ENCODE data around the gene ZNF431.
"Not testable (repeated sequence)": the region's sequence is repeated elsewhere in the genome, so short reads cannot be mapped to it uniquely, and the experiment has no call there.

The ZNF431 gene

DNA sequence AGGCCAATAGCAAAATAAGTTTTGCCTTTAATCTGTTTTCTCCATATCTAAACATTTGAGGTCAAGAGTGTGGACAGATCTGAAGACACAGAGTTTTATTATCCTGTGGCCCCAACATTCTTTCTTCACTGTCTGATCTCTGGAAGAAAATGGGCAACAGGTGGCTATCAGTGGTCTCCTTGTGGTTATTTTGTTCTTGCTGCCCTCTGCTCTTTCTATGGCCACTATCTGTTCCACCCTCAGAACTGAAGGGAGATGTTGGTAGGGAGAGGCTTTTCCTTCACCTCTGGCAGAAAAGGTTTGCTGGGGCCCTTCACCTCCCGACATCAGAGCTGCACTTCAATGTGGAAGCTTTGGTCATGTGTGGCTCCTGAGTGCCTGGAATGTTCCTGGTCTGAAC lies 834 bp upstream of the ZNF431 start:
- intact Hi-C loops (cut with DNase I); DNase-seq: not testable (repeated sequence)

DNA sequence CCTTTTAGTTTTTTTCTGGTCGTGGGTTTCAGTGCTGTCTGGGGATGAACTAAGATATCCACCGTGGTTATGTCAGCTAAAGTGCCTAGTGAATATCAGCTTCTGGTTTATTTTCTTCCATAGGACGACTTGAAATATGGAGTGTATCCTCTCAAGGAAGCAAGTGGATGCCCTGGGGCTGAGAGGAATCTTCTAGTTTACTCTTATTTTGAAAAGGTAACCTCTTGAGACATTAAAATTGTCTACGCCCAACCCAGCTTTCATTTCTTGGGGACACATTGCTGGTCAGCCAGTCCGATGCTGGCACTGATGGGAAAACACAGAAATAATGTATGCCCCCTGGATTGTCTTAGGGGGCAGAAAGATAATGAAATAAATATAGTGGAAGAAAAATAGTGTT lies 1.6 kb downstream of the ZNF431 start:
- intact Hi-C loops (cut with DNase I): no loop called here
- no peak for DNase-seq

DNA sequence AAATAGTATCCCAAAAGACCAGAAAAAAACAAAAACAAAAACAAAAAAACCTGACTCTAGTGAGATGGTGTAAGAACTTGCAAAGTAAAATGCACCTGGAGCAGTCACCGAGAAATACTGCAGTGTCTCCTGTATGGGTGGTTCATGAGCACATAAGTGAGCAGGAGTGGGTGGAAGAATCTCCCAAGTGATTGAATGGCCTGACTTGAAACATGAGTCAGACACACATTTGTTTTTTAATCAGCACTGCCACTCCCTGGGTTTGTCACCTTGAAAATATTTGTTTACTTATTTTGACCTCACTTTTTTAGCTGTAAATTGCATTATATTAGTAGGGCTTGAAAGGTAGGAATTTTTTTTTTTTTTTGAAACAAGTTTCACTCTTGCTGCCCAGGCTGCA lies 2.0 kb downstream of the ZNF431 start:
- intact Hi-C loops (cut with DNase I): no loop called here
- DNase-seq: peak in 6 of 42 donors; percentile 11 to 51 (median 30)

DNA sequence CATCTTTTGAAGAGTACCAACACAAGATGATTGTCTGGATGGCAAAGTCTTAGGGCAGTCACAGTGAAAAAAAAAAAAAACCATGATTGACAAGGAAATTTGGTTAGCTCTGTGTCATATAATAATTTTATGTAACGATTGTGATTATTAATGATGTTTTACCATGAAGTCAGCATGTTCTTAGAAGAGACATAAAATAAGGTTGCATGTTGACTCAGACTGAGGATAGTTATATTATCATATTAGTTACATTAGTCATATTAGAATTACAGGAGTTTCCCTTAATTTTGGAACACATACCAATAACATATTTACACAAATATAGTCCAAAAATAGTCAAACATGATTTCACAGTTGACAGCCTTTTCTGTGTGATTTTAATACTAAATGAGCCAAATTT lies 5.7 kb downstream of the ZNF431 start:
- intact Hi-C loops (cut with DNase I): no loop called here
- DNase-seq: no peak

DNA sequence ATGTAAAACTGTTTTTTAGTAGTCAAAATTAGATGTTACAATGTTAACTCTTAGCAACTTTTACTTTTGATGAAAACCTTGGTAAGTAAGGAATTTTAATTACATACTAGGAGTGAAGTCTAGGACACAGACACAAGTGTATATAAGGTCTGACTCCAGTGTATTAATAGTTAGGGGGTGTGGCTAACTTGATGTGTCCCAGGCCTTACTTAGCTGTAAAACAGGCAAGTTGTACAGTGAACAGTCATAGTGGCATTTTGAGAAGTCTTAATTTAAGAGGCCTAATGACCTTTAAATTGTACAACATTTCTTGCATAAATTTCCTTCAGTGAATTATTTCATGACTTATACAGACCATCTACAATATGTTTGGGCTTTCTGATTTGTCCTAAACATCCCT lies 6.8 kb downstream of the ZNF431 start:
- DNase-seq: no peak
- intact Hi-C loops (cut with DNase I): no loop called here

DNA sequence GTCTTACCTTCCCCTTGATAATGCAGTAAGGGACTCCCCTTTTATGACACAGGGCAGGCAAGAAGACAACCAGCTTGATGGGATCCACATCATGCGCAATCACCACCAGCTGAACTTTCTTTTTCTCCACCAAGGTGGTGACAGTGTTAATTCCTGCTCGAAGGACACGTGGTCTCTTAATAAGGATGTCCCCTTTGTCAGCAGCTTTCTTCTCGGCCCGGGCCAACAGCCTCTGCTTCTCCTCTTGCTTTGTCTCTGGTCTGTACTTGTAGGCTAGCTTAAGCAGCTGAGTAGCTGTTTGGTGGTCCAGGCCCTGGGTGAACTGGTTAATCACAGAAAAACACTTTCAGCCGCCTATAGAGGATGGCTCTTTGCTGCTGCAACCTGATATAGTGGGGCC lies 8.0 kb downstream of the ZNF431 start:
- DNase-seq: no peak
- intact Hi-C loops (cut with DNase I): no loop called here

DNA sequence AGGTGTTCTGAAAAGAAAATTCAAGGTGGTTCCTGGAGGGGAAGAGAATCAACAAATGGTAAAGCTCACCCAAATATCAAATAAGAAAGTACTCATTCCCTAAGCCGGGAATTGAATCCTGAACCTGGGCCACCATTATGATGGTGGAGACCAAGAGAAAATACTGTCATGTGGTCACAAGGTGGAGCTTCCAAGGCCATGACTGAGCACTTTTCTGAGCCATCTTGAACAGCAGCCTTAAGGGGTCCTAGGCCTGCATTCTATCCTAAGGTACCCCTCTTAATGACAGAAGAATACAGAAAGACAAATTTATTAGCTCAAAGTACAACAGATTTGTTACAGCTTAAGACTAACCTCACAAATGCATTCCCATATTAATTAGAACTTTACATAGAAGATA lies 9.6 kb downstream of the ZNF431 start:
- no peak for DNase-seq
- intact Hi-C loops (cut with DNase I): no loop called here

DNA sequence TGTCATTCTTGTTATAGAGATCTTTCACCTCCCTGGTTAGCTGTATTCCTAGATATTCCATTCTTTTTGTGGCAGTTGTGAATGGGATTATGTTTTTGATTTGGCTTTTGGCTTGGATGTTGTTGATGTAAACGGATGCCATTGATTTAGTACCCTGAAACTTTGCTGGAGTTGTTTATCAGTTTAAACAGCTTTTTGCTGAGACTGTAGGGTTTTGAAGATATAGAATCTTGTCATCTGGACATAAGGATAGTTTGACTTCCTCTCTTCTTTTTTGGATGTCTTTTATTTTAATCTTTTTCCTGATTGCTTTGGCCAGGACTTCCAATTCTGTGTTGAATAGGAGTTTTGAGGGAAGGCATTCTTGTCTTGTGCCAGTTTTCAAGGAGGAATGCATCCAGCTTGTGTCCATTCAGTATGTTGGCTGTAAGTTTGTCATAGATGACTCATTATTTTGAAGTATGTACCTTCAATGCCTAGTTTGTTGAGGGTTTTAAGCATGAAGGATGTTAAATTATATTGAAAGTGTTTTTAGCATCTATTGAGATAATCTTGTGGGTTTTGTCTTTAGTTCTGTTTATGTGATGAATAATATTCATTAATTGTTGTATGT lies 16.8 kb downstream of the ZNF431 start:
- no peak for DNase-seq
- intact Hi-C loops (cut with DNase I): no loop called here

DNA sequence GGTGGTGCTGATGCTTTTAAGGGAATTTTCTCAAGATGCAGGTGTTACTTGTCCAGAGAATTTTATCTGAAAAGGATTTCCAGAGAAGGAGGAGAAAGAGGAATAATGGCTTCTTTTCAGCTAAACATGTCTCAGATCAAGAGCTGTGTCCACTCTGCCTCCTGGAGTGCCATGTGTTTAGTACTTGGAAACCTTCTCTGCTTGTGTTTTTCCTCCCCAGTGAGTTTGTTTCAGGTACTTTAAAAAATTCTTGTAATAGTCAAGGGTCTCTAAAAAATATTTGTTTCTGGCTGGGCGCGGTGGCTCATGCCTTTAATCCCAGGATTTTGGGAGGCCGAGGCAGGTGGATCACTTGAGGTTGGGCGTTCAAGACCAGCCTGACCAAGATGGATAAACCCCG lies 22.7 kb downstream of the ZNF431 start:
- intact Hi-C loops (cut with DNase I): no loop called here
- no peak for DNase-seq

DNA sequence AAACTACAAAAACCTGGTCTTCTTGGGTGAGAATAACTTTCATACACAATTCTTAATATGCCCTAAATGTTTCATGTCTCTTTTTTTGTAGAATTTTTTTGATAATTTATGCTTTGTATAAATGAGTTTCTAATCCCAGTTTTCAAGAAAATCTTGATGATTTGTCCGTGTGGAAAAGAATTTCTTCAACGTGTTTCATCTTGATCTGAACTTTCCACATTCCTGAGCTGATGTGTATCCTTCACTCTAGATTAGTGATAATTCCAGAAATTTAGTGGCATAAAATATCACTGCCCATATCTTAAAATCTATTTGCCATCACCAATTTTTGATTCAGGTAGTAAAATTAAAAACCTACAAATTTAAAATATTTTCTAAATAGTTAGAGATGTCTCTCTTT lies 24.6 kb downstream of the ZNF431 start:
- intact Hi-C loops (cut with DNase I): no loop called here
- DNase-seq: no peak

DNA sequence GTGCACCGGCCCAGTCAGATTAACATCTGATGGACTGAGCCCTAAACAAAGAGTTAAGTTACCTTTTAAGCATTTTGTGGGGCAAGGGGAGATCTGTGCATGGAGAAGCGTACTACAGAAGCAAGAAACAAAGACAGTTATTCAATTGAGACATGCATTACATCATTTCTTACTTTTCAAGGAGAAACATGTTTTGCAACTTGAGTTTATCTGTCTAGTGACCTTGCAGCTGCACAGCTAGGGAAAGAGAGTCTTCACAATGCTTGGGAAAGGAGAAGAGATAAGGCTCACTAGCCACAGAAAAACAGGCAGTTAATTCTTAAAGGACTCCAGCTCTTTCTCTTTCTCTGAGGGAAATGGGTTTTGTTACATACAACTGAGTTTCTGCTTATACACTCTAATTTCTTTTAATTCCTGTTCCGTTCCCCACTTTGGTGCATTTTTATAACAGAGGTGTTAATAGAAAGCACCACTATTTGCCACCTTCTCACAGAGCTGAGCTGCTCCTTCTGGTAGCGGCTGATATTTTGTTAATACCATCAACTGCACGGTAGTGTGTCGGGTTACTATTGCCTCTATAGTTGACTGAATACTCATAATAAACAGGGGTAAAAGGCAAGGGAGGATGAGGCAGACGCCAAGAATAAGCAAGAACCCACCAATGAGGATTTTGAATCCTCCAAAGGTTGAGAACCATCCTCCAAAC lies 55.9 kb downstream of the ZNF431 start:
- intact Hi-C loops (cut with DNase I): no loop called here
- no peak for DNase-seq

DNA sequence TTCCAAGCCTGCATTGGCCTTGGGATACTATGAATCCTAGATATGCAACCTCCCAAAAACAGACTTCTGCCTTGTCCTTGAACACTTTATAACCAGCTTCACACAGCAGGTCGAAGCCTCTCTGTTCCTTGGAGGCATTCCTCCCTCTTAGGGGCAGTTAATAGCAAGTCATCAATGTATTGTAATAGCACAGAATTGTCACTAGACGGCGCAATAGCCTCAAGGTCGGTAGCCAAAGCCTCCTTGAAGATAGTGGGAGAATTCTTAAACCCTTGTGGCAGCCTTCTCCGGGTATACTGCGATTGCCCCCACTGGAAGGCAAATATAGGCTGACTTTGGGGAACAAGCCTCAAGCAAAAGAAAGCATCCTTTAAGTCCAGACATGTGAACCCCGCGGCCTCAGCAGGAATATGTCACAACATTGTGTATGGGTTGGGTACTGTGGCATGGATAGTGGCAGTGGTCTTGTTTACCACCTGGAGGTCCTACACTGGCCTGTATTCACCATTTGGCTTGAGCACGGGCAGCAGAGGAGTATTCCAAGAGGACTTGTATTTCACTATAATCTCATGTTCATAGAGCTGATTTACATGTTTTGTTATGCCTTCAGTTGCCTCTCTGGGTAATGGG lies 61.1 kb downstream of the ZNF431 start:
- peak in 25 of 42 donors; percentile 2 to 76 (median 45) for DNase-seq
- intact Hi-C loops (cut with DNase I): no loop called here

DNA sequence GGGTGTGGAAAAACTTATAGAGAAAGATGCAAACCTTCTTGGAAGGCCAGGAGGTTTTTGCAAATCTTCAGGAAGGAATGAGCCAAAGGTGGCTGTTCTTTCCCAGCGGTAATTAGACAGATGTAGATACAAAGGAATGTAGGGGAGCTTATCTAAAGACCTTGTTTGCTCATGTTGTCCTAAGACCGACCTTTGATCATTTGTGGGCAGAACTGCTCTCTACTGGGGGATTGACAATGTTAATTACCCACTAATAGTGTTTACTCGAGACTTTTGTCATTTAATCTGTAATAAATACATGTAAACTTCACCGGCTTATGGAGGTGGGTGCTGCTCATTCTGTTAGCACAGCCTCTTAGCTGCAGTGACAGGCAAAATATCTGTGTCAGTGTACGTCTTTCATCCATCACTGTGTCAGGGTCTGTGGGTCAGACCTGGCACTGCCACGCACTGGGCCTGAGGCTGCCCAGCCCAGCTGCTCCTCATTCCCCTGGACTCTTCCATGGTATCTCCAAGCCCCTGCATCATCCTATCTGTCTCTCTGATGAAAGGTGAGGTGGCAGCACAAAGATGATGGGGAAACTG lies 68.3 kb downstream of the ZNF431 start:
- intact Hi-C loops (cut with DNase I): no loop called here
- DNase-seq: no peak

DNA sequence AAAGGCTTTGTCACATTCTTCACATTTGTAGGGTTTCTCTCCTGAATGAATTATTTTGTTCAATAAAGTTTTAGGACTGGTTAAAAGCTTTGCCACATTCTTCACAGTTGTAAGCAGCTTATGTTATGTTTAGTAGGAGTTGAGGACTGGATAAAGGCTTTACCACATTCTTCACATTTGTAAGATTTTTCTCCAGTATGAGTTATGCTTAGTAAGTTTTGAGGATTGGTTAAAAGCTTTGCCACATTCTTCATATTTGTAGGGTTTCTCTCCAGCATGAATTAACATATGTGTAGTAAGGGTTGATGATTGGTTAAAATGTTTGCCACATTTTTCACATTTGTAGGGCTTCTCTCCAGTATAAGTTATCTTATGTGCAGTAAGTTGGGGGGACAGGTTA lies 79.9 kb downstream of the ZNF431 start:
- intact Hi-C loops (cut with DNase I): no loop called here
- DNase-seq: no peak

DNA sequence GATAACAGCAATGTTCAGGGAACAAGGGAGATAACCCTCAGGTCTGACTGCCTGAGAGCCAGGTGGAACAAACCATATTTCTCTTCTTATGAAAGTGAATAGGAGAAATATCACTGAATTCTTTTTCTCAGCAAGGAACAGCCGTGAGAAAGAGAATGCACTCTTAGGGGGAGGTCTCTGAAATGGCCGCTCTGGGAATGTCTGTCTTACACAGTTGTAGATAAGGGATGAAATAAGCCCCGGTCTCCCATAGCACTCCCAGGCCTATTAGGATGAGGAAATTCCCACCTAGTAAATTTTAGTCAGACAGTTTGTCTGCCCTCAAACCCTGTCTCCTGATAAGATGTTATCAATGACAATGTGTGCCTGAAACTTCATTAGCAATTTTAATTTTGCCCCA lies 88.1 kb downstream of the ZNF431 start:
- DNase-seq; intact Hi-C loops (cut with DNase I): not testable (repeated sequence)

DNA sequence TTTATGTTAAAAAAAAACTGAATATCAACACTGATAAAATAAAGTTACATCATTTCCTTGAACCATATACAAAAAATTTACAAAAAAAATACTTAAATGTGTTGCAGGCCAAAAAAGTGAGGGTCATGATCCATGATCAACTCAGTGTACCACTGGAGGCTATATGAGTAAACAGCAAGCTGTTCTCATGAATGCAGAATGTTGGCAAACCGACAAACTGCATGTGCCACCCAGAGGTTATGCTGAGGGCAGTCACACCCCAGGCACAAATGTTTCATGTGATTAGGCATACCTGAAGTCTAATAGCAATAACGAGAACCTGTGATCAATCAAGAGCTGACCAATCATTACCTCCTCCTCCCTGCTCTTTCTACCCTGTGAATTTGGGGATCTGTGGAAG lies 91.9 kb downstream of the ZNF431 start:
- no peak for DNase-seq
- intact Hi-C loops (cut with DNase I): no loop called here

DNA sequence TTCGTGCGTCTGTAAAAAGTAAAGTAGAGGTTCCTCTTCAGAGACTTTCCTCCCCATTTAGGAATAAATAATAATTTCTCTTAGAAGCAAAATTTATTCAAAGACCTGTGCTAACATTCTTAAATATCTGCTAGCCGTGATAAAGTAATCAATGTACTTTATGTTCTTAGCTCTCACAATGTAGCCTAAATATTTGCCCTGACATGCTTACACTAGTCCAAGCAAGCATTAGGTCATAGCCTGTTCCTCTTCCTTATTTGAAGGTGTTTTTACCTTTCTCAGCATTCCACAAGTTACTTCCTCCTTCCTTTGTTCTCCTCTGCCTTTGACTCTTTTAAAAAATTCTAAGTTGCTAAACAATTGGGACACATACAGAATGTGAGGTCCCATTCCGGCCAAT lies 94.9 kb downstream of the ZNF431 start:
- intact Hi-C loops (cut with DNase I); DNase-seq: not testable (repeated sequence)

DNA sequence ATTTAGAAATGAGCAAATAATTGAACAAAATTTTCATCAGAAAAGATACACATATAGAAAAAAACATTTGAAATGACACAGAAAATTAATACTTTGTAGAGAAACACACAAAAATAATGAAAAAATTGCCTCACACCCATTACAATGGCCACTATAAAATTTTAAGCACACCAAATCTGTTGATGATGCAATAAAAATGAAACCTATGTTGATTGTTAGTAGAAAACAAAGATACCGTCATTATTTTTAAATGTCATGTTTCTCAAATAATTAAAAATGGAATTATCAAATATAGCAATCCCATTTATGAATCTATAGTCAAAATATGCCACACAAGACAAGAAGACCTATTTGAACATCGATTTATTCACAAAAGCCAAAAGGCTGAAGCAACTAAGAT lies 96.8 kb downstream of the ZNF431 start:
- intact Hi-C loops (cut with DNase I): no loop called here
- DNase-seq: no peak

Measured in head of caudate nucleus (tissue), 42 donors.